ENCODE results near the gene JMY.
A peak's percentile ranks its signal among the peaks of the same experiment; 100 is the strongest.
"Not testable (repeated sequence)": the region's sequence is repeated elsewhere in the genome, so short reads cannot be mapped to it uniquely, and the experiment has no call there.

The JMY gene

DNA sequence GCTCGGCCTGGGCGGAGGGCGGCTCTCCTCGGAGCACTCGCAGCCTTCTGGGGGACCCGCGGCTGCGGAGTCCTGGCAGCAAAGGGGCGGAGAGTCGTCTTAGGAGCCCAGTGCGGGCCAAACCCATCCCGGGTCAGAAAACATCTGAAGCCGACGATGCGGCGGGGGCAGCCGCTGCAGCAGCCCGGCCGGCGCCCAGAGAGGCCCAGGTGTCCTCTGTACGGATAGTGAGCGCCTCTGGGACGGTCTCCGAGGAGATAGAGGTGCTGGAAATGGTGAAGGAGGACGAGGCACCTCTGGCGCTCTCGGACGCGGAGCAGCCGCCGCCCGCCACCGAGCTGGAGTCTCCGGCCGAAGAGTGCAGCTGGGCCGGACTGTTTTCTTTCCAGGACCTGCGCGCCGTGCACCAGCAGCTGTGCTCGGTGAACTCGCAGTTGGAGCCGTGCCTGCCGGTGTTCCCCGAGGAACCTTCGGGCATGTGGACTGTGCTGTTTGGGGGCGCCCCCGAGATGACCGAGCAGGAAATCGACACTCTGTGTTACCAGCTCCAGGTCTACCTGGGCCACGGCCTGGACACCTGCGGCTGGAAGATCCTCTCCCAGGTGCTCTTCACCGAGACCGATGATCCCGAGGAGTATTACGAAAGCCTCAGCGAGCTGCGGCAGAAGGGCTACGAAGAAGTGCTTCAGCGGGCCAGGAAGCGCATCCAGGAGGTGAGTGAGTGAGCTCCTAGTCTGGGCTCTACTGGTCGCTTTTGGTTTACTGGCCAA, 1.2 kb downstream of the JMY start:
- TF ChIP-seq, protein P1, sequence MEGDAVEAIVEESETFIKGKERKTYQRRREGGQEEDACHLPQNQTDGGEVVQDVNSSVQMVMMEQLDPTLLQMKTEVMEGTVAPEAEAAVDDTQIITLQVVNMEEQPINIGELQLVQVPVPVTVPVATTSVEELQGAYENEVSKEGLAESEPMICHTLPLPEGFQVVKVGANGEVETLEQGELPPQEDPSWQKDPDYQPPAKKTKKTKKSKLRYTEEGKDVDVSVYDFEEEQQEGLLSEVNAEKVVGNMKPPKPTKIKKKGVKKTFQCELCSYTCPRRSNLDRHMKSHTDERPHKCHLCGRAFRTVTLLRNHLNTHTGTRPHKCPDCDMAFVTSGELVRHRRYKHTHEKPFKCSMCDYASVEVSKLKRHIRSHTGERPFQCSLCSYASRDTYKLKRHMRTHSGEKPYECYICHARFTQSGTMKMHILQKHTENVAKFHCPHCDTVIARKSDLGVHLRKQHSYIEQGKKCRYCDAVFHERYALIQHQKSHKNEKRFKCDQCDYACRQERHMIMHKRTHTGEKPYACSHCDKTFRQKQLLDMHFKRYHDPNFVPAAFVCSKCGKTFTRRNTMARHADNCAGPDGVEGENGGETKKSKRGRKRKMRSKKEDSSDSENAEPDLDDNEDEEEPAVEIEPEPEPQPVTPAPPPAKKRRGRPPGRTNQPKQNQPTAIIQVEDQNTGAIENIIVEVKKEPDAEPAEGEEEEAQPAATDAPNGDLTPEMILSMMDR (IDR thresholded peaks at IDR 0.05; ENCODE audit: insufficient read depth, missing control alignments) = no peak
- no peak for FAIRE-seq
- no peak for DNase-seq (ENCODE audit: insufficient read length, low spot score)

DNA sequence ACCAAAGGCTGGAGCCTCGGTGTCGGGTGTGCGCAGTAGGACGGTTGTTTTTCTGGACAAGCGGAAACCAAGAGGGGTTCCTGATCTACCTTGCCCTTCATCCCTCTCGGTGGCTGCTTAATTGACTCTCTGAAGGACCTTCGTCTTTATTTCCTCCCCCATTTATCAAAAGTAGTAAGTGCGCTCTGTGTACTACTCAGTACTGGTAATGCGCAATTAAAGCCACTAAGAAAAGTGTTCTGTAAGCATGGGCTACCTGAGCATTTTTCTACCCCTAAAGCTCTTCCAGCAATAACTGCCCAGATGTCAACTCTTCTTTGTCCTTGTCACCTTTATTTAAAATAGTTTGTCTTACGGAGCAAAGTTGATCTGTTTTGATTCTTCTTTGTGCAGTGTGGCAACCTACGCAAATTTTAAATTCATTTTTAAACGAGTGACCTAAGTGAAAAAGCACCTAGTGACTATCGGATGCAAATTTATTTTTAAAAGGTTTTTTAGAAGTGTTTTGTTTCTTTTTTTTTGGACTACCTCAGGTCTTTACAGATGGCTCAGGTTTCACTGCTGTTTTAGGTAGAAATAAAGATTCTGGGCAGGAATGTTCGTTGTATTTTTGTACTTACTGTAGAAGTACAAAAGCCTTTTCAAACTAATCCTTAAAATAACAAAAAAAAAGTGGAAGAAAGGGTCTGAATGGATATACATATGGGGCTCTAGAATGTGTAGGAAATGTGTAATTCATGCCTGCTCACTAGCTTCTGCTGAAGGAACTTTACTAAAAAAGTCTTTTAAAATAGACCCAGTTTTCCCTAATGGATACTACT, 2.0 kb downstream of the JMY start:
- FAIRE-seq (no peak), DNase-seq (ENCODE audit: insufficient read length, low spot score) (no peak)
- TF ChIP-seq, protein P1 (IDR thresholded peaks at IDR 0.05; ENCODE audit: insufficient read depth, missing control alignments) = no peak

DNA sequence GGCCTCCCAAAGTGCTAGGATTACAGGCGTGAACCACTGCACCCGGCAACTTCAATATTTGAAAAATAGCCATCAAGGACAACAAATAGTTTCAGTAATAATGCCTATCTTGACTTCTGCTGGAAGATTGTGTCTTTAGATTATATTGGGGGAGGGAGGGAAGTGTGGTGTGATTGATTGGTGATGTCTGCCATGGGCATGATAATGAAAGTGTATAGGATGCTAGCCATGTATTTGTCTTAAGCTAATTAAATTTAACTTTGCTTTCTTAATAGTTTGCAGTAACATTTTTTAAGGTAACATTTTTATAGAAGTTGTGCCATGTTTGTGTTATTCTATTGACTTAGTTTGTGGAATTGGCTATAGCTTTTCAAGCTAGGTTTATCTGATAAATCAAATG, 4.6 kb downstream of the JMY start:
- TF ChIP-seq, protein P1 (IDR thresholded peaks at IDR 0.05; ENCODE audit: insufficient read depth, missing control alignments) = no peak

DNA sequence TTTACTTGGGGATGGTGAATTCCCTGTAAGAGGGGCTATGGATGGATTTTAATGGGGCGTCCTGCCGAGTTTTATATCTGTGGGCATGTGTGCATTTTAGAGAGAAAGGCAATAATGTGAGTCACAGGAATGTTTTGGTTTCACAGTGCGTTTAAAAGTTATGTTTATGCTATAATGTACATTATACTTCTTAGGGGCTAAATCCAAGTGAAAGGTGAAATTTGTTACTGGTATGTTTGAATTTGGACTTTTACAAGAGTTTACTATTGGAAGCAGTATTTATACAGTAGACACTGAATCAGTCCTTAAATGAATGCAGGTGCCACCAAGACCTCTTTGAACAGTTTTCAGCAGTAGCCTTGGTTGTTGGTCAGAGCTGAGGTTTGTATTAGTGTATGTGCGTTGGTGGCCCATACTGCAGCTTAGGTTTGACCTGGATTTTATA, 5.6 kb downstream of the JMY start:
- FAIRE-seq (no peak), DNase-seq (ENCODE audit: insufficient read length, low spot score) (no peak)
- TF ChIP-seq, protein P1 (IDR thresholded peaks at IDR 0.05; ENCODE audit: insufficient read depth, missing control alignments) = no peak

More for the DNA sequence above, 4.6 kb downstream of the JMY start:
- no peak for FAIRE-seq
- no peak for DNase-seq (ENCODE audit: insufficient read length, low spot score)

DNA sequence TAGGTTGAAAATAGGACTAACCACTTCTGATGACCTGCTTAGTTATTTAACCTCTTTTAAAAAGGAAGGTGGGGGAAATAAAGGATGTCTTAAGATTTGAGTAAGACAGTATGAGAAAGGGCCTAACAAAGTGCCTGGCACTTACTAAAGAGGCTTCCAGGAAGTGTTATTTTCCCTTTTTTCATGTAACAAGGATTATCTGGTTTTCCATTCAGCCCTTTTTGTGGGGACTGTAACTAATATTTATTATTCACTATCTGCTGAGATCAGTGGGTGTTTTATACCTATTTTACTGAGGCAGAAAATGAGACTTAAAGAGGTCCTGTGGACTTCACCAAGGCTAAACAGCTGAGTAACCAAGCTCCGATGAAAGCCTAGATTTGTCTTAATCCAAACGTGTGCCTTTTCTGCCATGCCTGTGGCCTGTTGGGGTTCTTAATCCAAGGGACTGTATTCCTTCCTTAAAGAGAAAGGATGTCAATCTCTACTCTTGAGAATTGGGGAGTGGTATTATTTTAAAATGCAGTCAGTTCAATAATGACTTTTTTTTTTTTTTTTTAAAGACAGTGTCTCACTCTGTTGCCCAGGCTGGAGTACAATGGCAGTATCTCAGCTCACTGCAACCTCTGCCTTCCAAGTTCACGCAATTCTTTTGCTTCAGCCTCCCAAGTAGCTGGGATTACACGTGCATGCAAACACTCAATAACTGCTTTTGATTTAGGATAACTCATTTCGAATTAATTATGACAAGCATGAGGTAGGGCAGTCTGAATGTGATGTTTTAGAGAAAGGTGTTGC, 6.5 kb downstream of the JMY start:
- DNase-seq (ENCODE audit: insufficient read length, low spot score) = no peak
- FAIRE-seq = no peak
- TF ChIP-seq, protein P1 (IDR thresholded peaks at IDR 0.05; ENCODE audit: insufficient read depth, missing control alignments) = no peak

DNA sequence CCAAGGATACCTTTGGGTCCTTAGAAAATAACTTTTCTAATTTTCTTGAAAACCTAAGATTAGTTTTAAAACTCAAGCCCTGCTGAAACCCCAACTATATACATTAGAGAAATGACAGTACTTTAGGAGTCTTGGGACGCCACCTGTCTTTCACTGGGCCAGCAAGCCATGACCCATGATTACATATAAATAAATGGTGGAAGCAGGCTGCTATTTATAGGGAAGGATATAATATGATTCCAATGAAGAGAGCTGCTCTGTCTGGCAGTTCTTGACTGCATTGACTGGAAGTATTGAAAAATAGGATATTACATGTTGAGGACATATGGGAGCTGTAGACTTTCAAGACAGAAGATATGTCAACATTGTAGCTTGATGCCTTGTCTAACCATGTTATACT, 7.3 kb downstream of the JMY start:
- no peak for FAIRE-seq
- no peak for DNase-seq (ENCODE audit: insufficient read length, low spot score)
- TF ChIP-seq, protein P1 (IDR thresholded peaks at IDR 0.05; ENCODE audit: insufficient read depth, missing control alignments) = peak; percentile 25

DNA sequence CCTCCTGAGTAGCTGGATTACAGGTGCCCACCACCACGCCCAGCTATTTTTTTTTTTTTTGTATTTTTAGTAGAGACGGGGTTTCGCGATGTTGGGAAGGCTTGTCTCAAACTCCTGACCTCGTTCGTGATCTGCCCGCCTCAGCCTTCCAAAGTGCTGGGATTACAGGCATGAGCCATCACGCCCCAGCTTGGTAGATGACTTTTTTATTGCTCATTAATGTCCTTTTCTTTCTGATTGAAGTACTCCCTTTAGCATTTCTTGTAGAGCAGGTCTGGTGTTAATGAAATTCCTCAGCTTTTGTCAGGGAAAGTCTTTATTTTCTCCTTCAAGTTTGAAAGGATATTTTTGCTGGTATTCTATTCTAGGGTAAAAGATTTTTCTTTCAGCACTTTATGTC, 18.1 kb downstream of the JMY start:
- not testable (repeated sequence) for DNase-seq (ENCODE audit: insufficient read length, low spot score); FAIRE-seq
